Neural cell (in vitro differentiated cells): Measurements from ENCODE around the gene LUC7L.

Source experiments
- EP300 ChIP-seq: fragments of 450-650 bp; conservative IDR thresholded peaks from 2 replicates; pipeline ENCODE4 v1.6.1; 2014; ENCODE audit warnings: antibody characterized with exemption, mild to moderate bottlenecking, moderate library complexity; ENCODE audit not compliant: poor library complexity, severe bottlenecking
- TAF1 ChIP-seq: IDR thresholded peaks from 2 replicates; pipeline ENCODE4 v1.6.1; 2012; ENCODE audit warnings: low read depth
- TF ChIP-seq, protein P1 (sequence below): fragments of 450-650 bp; IDR thresholded peaks from 2 replicates; pipeline ENCODE4 v1.5.1; 2014; ENCODE audit warnings: antibody characterized with exemption, mild to moderate bottlenecking, moderate library complexity; ENCODE audit not compliant: poor library complexity, severe bottlenecking

DNA sequence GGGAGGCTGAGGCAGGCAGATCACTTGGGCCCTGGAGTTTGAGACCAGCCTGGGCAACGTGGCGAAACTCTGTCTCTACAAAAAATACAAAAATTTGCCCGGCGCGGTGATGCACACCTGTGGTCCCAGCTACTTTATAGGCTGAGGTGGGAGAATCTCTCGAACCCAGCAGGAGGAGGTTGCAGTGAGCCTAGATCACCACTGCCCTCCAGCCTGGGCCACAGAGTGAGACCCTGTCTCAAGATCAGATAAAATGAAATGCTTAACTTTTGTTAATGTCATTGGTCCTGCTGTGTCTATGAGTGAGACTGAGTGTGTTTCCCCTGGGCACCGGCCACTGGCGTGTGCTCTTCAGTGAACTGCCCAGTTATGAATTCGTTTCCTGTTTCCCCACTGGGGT is 15.9 kb upstream of the LUC7L start:
- TF ChIP-seq, protein P1, sequence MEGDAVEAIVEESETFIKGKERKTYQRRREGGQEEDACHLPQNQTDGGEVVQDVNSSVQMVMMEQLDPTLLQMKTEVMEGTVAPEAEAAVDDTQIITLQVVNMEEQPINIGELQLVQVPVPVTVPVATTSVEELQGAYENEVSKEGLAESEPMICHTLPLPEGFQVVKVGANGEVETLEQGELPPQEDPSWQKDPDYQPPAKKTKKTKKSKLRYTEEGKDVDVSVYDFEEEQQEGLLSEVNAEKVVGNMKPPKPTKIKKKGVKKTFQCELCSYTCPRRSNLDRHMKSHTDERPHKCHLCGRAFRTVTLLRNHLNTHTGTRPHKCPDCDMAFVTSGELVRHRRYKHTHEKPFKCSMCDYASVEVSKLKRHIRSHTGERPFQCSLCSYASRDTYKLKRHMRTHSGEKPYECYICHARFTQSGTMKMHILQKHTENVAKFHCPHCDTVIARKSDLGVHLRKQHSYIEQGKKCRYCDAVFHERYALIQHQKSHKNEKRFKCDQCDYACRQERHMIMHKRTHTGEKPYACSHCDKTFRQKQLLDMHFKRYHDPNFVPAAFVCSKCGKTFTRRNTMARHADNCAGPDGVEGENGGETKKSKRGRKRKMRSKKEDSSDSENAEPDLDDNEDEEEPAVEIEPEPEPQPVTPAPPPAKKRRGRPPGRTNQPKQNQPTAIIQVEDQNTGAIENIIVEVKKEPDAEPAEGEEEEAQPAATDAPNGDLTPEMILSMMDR = no peak
- TF ChIP-seq EP300 = no peak
- no peak for TF ChIP-seq TAF1
